ENCODE measurements around the gene SEC31A. TPM values are rescaled to one million over a fixed set of nuclear protein-coding genes. Genes with fewer than 3 reads are reported as not detected.

The SEC31A gene
- total RNA-seq, 1 donor from 2014 or later, result 308 TPM

DNA sequence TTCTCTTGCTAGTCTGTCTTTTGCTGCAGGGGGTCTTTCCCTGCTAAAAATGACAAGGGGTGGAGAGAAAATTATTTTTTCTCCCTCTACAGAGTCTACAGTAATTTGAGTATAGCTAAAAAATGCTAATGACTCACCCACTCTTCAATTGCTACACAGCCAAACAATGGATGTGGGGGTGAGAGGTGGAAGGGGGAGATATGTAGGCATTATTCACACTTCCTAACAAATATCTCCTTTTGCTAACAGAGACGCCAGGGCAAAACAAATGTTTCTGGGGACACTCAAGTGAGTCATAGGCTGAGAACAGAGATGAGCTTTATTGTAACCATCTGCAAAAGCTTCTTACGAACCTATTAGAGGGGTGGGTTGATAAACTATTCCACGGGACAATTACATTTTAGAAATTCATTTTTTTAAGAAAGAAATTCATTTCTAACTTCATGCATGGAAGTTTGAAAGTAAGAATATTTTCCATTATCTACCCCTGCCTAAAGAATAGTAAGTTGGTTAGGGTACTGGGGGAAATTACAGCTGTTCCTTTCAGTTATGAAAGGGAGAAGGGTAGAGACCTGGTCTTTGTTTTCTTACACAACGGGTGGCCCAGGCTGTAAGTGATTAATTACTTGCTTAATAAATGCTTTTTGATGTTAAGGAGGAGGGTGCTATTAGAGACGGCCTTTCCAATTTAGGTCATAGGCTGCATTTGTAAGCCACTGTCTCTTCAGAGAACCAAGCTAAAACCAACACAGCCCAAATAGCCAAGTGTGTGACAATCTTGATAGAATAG is 105.1 kb downstream of the SEC31A start:
- Mint-ChIP-seq H3K9me3 (no peaks in the 10 kb centered on the region), H3K36me3 (no peaks in the 10 kb centered on the region), H3K4me1 (peaks cover 38% of the 10 kb centered on the region), H3K27me3 (ENCODE audit: low read depth) (no peaks in the 10 kb centered on the region), H3K4me3 (peak overlapping the region; percentile 16), H3K27ac (peak overlapping the region; percentile 3)
- TF ChIP-seq, protein P1, sequence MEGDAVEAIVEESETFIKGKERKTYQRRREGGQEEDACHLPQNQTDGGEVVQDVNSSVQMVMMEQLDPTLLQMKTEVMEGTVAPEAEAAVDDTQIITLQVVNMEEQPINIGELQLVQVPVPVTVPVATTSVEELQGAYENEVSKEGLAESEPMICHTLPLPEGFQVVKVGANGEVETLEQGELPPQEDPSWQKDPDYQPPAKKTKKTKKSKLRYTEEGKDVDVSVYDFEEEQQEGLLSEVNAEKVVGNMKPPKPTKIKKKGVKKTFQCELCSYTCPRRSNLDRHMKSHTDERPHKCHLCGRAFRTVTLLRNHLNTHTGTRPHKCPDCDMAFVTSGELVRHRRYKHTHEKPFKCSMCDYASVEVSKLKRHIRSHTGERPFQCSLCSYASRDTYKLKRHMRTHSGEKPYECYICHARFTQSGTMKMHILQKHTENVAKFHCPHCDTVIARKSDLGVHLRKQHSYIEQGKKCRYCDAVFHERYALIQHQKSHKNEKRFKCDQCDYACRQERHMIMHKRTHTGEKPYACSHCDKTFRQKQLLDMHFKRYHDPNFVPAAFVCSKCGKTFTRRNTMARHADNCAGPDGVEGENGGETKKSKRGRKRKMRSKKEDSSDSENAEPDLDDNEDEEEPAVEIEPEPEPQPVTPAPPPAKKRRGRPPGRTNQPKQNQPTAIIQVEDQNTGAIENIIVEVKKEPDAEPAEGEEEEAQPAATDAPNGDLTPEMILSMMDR (IDR thresholded peaks at IDR 0.05; ENCODE audit: unreplicated experiment), result no peak
- no peak for DNase-seq (ENCODE audit: low spot score in 2 of 2, unreplicated experiment in 2 of 2)

DNA sequence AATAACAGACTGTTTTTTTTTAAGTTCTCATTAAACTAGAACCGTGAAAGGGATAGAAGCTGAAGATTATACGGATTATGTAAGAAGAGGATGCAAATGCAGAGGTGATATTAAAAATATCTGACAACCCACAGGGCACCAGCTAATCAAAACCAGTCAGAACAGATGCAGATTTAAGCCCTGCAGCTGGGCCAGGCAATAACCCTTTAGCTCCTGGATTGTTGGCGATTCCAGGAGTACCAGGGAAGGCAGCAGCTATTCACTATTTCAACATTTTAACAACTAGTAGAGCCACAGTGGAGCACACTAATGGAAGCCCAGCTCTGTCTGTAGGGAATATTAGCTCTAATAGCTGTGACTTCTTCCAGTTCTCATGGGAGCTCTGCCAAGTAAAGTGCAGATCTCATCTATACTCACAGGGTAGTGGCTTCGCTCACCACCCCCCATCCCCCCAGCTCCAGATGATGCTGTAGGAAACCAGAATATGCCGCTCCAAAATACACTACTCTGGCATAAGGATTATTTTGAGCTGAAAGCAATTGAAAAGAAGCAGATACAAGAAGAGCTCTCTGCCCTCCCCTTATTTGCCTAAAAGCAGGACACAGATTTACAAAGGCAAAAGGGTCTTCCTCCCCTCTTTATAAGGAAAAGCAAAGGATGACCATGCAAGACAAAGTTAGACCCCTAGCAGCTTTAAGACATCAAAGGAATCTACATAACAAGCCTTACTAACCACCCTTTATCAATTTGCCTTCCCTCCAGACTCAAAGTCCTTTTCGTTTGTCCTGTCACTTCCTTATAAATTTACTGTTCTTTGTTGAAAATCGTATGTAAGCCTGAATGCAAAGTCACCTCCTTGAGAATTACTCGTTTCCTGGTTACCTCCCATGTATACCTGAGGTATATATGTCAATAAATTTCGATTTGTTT is 106.0 kb downstream of the SEC31A start:
- no peak for DNase-seq (ENCODE audit: low spot score in 2 of 2, unreplicated experiment in 2 of 2)
- no peaks in the 10 kb centered on the region for H3K27me3 Mint-ChIP-seq (ENCODE audit: low read depth)
- peak overlapping the region; percentile 82 for H3K27ac Mint-ChIP-seq
- no peaks in the 10 kb centered on the region for H3K9me3 Mint-ChIP-seq
- no peaks in the 10 kb centered on the region for H3K36me3 Mint-ChIP-seq
- TF ChIP-seq, protein P1 (IDR thresholded peaks at IDR 0.05; ENCODE audit: unreplicated experiment), result no peak
- H3K4me1 Mint-ChIP-seq, result peaks cover 47% of the 10 kb centered on the region
- H3K4me3 Mint-ChIP-seq, result peak overlapping the region; percentile 16

DNA sequence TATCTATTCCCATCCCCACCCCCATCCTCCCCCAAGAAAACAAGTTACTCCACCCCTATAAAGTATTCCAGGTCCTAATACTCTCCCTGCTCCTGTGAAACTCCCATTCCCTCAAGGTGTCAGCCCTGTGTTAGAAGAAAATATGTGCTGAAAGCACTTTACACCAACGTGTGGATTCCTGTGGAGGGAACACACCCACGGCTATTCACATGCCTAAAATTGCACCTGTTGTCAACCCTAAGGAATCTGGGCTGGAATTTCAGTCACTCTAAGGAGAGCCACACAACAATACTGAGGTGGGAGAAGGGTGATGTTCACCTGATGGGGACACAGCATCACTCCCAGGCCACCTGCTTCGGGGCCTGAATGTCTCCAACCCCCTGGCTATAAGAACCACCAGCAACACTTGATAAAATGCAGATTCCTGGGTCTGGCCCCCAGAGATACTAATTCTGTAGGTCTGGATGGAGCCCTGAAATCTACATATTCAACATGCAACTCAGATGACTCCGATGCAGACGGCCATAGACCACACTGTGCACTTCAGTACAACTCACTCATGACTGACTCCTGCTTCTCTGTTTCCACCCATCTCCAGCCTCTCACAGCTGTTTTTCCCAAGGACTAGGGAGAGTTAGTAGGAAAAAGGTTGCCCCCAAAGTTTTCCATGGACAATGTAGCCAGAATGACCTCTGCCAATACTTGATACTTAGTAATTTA is 108.2 kb downstream of the SEC31A start:
- TF ChIP-seq, protein P1 (IDR thresholded peaks at IDR 0.05; ENCODE audit: unreplicated experiment), result no peak
- no peaks in the 10 kb centered on the region for H3K27me3 Mint-ChIP-seq (ENCODE audit: low read depth)
- no peak overlapping the region for H3K4me3 Mint-ChIP-seq
- DNase-seq (ENCODE audit: low spot score in 2 of 2, unreplicated experiment in 2 of 2), result no peak
- H3K36me3 Mint-ChIP-seq, result peaks cover 2% of the 10 kb centered on the region
- H3K4me1 Mint-ChIP-seq, result peaks cover 45% of the 10 kb centered on the region
- peak overlapping the region; percentile 62 for H3K27ac Mint-ChIP-seq
- no peaks in the 10 kb centered on the region for H3K9me3 Mint-ChIP-seq

GRCh38 chr4:82780752-82781231 is 110.2 kb downstream of the SEC31A start:
- no peaks in the 10 kb centered on the region for H3K27me3 Mint-ChIP-seq (ENCODE audit: low read depth)
- no peaks in the 10 kb centered on the region for H3K9me3 Mint-ChIP-seq
- TF ChIP-seq, protein P1 (IDR thresholded peaks at IDR 0.05; ENCODE audit: unreplicated experiment), result no peak
- peaks cover 55% of the 10 kb centered on the region for H3K4me1 Mint-ChIP-seq
- peaks cover 2% of the 10 kb centered on the region for H3K36me3 Mint-ChIP-seq
- H3K4me3 Mint-ChIP-seq, result no peak overlapping the region
- DNase-seq (ENCODE audit: low spot score in 2 of 2, unreplicated experiment in 2 of 2), result peak; percentile 56 to 77
- peak overlapping the region; percentile 82 for H3K27ac Mint-ChIP-seq

DNA sequence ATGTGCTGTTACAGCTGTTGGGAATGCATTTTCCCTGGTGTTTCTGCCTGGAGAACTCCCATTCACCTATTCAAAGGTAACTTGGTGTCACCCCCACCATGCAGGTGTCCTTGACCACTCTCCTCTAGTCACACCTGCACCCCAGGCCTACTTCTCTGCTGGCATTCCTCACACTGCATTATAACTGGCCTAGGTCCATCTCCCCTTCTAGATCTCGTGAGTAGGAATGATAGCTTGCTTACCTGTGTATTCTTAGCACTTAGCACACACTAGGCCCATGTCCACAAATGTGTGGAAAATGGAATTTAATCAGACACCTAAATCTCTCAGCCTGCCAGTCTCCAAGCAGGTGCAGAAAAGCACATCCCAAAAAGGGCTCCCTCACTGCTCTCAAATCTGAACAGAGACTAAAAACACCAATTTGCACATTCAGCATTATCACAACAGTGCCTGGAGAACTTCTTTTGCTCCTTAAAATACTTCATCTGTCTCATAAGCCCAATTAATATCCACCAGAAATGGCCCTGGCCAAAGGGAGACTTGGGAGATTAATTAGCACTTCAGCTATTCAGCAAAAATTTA is 110.7 kb downstream of the SEC31A start:
- peak overlapping the region; percentile 82 for H3K27ac Mint-ChIP-seq
- peaks cover 2% of the 10 kb centered on the region for H3K36me3 Mint-ChIP-seq
- TF ChIP-seq, protein P1 (IDR thresholded peaks at IDR 0.05; ENCODE audit: unreplicated experiment), result no peak
- H3K4me1 Mint-ChIP-seq, result peaks cover 50% of the 10 kb centered on the region
- H3K4me3 Mint-ChIP-seq, result no peak overlapping the region
- no peaks in the 10 kb centered on the region for H3K9me3 Mint-ChIP-seq
- no peak for DNase-seq (ENCODE audit: low spot score in 2 of 2, unreplicated experiment in 2 of 2)
- no peaks in the 10 kb centered on the region for H3K27me3 Mint-ChIP-seq (ENCODE audit: low read depth)

All from mesothelial cell of epicardium (in vitro differentiated cells).